HAP-1 (cell line): ENCODE results near the gene CRELD1.
"Not testable (repeated sequence)": the region's sequence is repeated elsewhere in the genome, so short reads cannot be mapped to it uniquely, and the experiment has no call there.

Experiments
- DNase-seq, 2 experiments: peaks; one replicate each; pipeline ENCODE4 v3.0.0-alpha.2; 2016 to 2020; ENCODE audit warnings: low spot score in 2 of 2
- H3K27me3 ChIP-seq: fragments of 250-450 bp; sonication (Bioruptor Pico); 2 replicates; pipeline ENCODE4 v1.5.1; 2020; ENCODE audit warnings: low read depth, mild to moderate bottlenecking, moderate library complexity
- H3K36me3 ChIP-seq: fragments of 250-450 bp; sonication (Bioruptor Pico); replicated peaks from 2 replicates; pipeline ENCODE4 v1.5.1; 2020; ENCODE audit warnings: mild to moderate bottlenecking
- H3K4me1 ChIP-seq: fragments of 250-450 bp; sonication (Bioruptor Pico); 2 replicates; pipeline ENCODE4 v1.5.1; 2020; ENCODE audit warnings: mild to moderate bottlenecking
- H3K4me3 ChIP-seq: fragments of 250-450 bp; sonication (Bioruptor Pico); 2 replicates; pipeline ENCODE4 v1.5.1; 2020; ENCODE audit warnings: mild to moderate bottlenecking, moderate library complexity
- H3K9me3 ChIP-seq: fragments of 250-450 bp; sonication (Bioruptor Pico); 2 replicates; pipeline ENCODE4 v1.5.1; 2020; ENCODE audit warnings: mild to moderate bottlenecking, moderate library complexity
- in situ Hi-C: fragments of 300-500 bp; cut with MboI; formaldehyde crosslinking; loops from 3 replicates; pipeline ENCODE4 v1.14.3; 2020; ENCODE audit warnings: low sequenced_read_pairs, inconsistent platforms, mixed read lengths

CRELD1 gene

GRCh38 chr3:9934993-9935392, 1.4 kb downstream of the CRELD1 start:
- H3K9me3 ChIP-seq, result no peaks in the 10 kb centered on the region
- peaks cover 15% of the 10 kb centered on the region for H3K4me1 ChIP-seq
- no peak overlapping the region; the same call in 1 of the 2 replicates for H3K4me3 ChIP-seq
- H3K27me3 ChIP-seq, result no peaks in the 10 kb centered on the region
- peaks cover 4% of the 10 kb centered on the region; the same call in 1 of the 2 replicates for H3K36me3 ChIP-seq
- no peak for DNase-seq
- in situ Hi-C loops, result no loop called here

- Histone ChIP-seq H3K9me3 (no peaks in the 10 kb centered on the region), H3K4me1 (peaks cover 15% of the 10 kb centered on the region), H3K27me3 (no peaks in the 10 kb centered on the region), H3K36me3 (peaks cover 6% of the 10 kb centered on the region; the same call in 1 of the 2 replicates), H3K4me3 (no peak overlapping the region)
- in situ Hi-C loops, result no loop called here
- DNase-seq, result no peak
Observed at GRCh38 chr3:9935966-9936510, 2.4 kb downstream of the CRELD1 start.

GRCh38 chr3:9937486-9938238, 4.0 kb downstream of the CRELD1 start:
- in situ Hi-C loops, result no loop called here
- H3K9me3 ChIP-seq, result no peaks in the 10 kb centered on the region
- H3K27me3 ChIP-seq, result no peaks in the 10 kb centered on the region
- H3K4me1 ChIP-seq, result peaks cover 14% of the 10 kb centered on the region
- H3K4me3 ChIP-seq, result no peak overlapping the region
- DNase-seq, result no peak
- peaks cover 8% of the 10 kb centered on the region; the same call in 1 of the 2 replicates for H3K36me3 ChIP-seq

- H3K36me3 ChIP-seq, result peaks cover 8% of the 10 kb centered on the region; the same call in 1 of the 2 replicates
- peaks cover 7% of the 10 kb centered on the region for H3K4me1 ChIP-seq
- no peak for DNase-seq
- no peak overlapping the region for H3K4me3 ChIP-seq
- in situ Hi-C loops, result no loop called here
- H3K9me3 ChIP-seq, result no peaks in the 10 kb centered on the region
- H3K27me3 ChIP-seq, result no peaks in the 10 kb centered on the region
Observed at GRCh38 chr3:9938966-9939365, 5.3 kb downstream of the CRELD1 start.

- H3K36me3 ChIP-seq, H3K4me3 ChIP-seq, DNase-seq, H3K9me3 ChIP-seq, H3K4me1 ChIP-seq, in situ Hi-C loops, H3K27me3 ChIP-seq: not testable (repeated sequence)
Observed at GRCh38 chr3:9939906-9940305, 6.3 kb downstream of the CRELD1 start.

- no peak for DNase-seq
- H3K36me3 ChIP-seq, result peaks cover 8% of the 10 kb centered on the region; the same call in 1 of the 2 replicates
- no peaks in the 10 kb centered on the region for H3K4me1 ChIP-seq
- in situ Hi-C loops, result no loop called here
- no peak overlapping the region for H3K4me3 ChIP-seq
- H3K9me3 ChIP-seq, result no peaks in the 10 kb centered on the region
- no peaks in the 10 kb centered on the region for H3K27me3 ChIP-seq
Observed at GRCh38 chr3:9940746-9941145, 7.1 kb downstream of the CRELD1 start.

GRCh38 chr3:9942164-9942563, 8.5 kb downstream of the CRELD1 start:
- in situ Hi-C loops, result no loop called here
- H3K36me3 ChIP-seq, result peaks cover 7% of the 10 kb centered on the region; the same call in 1 of the 2 replicates
- H3K9me3 ChIP-seq, result no peaks in the 10 kb centered on the region
- H3K27me3 ChIP-seq, result no peaks in the 10 kb centered on the region
- no peak for DNase-seq
- no peak overlapping the region for H3K4me3 ChIP-seq
- H3K4me1 ChIP-seq, result no peaks in the 10 kb centered on the region

GRCh38 chr3:9942934-9943690, 9.5 kb downstream of the CRELD1 start:
- in situ Hi-C loops, result no loop called here
- DNase-seq, result no peak
- H3K36me3 ChIP-seq, result 0 out of 2 replicates have a peak, but pooled peaks cover 4% of the 10 kb centered on the region
- no peaks in the 10 kb centered on the region for H3K27me3 ChIP-seq
- no peaks in the 10 kb centered on the region for H3K9me3 ChIP-seq
- no peaks in the 10 kb centered on the region for H3K4me1 ChIP-seq
- H3K4me3 ChIP-seq, result no peak overlapping the region

GRCh38 chr3:9944271-9944670, 10.6 kb downstream of the CRELD1 start:
- Histone ChIP-seq H3K9me3 (no peaks in the 10 kb centered on the region), H3K36me3 (0 out of 2 replicates have a peak, but pooled peaks cover 4% of the 10 kb centered on the region), H3K4me3 (no peak overlapping the region), H3K27me3 (no peaks in the 10 kb centered on the region), H3K4me1 (no peaks in the 10 kb centered on the region)
- in situ Hi-C loops, result no loop called here
- DNase-seq, result no peak

GRCh38 chr3:9945358-9945757, 11.7 kb downstream of the CRELD1 start:
- H3K27me3 ChIP-seq, result no peaks in the 10 kb centered on the region
- 0 out of 2 replicates have a peak, but pooled peaks cover 4% of the 10 kb centered on the region for H3K36me3 ChIP-seq
- H3K9me3 ChIP-seq, result no peaks in the 10 kb centered on the region
- H3K4me1 ChIP-seq, result no peaks in the 10 kb centered on the region
- no peak overlapping the region for H3K4me3 ChIP-seq
- in situ Hi-C loops, result no loop called here
- no peak for DNase-seq

GRCh38 chr3:9946112-9947024, 12.7 kb downstream of the CRELD1 start:
- DNase-seq, result no peak
- H3K4me3 ChIP-seq, result no peak overlapping the region
- in situ Hi-C loops, result no loop called here
- no peaks in the 10 kb centered on the region for H3K9me3 ChIP-seq
- no peaks in the 10 kb centered on the region for H3K36me3 ChIP-seq
- no peaks in the 10 kb centered on the region for H3K4me1 ChIP-seq
- H3K27me3 ChIP-seq, result no peaks in the 10 kb centered on the region

GRCh38 chr3:9947025-9947995, 13.7 kb downstream of the CRELD1 start:
- Histone ChIP-seq H3K27me3 (no peaks in the 10 kb centered on the region), H3K4me3 (no peak overlapping the region), H3K4me1 (no peaks in the 10 kb centered on the region), H3K9me3 (no peaks in the 10 kb centered on the region), H3K36me3 (no peaks in the 10 kb centered on the region)
- in situ Hi-C loops, result no loop called here
- DNase-seq, result no peak
